ENCODE data around the gene MAPK6. TPM values are rescaled to one million over a fixed set of nuclear protein-coding genes. Genes with fewer than 3 reads are reported as not detected.

Gene MAPK6
- total and polyA plus RNA-seq, 10 of the 15 experiments (the other 5 are each of a cell fraction or from before 2014, with no cell fraction given) = 20.6 to 100 (median 52.6) TPM

DNA sequence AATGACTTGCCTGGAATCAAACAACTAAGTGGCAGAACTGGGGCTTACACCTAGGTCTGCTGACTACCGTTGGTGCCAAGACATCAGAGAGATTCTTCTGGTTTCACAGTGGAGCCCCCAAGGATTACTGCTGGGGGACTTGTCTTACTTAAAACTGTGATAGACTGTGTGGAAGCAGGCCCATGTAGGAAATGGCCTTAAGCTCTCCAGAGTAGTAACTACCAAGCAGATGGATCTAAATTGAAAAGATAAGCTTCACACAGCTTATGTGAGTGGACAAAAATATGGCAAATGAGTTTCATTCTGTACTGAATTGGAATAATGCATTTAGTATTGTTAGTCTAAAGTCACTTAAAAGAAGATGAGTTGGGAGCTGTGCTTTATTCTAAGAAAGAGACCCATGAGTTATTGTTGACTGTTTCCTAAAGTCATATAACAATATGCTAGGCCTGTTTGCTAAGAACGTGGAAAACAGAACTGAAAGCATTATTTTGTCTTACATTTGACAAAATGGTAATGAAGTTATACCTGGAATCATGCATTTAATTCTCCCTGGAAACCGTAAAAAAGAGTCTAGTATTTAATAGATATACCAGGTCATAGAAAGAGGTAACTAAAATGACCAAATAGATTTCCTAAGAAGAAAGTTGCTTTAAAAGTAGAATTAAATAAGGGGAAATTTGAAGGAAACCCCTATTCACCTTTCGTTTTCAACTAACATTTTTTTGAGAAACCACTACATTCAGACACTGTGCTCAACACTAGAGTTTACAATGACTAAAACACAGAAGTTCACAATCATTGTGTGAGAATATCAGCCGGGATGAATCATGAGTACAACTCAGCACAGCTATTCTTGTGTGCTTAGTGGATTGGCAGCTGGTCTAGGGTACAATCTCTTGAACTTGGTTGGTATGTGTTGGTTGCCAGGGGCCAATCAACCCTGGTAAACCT lies 13.0 kb upstream of the MAPK6 start (continued):
- TF ChIP-seq, protein P1, sequence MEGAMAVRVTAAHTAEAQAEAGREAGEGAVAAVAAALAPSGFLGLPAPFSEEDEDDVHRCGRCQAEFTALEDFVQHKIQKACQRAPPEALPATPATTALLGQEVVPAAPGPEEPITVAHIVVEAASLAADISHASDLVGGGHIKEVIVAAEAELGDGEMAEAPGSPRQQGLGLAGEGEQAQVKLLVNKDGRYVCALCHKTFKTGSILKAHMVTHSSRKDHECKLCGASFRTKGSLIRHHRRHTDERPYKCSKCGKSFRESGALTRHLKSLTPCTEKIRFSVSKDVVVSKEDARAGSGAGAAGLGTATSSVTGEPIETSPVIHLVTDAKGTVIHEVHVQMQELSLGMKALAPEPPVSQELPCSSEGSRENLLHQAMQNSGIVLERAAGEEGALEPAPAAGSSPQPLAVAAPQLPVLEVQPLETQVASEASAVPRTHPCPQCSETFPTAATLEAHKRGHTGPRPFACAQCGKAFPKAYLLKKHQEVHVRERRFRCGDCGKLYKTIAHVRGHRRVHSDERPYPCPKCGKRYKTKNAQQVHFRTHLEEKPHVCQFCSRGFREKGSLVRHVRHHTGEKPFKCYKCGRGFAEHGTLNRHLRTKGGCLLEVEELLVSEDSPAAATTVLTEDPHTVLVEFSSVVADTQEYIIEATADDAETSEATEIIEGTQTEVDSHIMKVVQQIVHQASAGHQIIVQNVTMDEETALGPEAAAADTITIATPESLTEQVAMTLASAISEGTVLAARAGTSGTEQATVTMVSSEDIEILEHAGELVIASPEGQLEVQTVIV (IDR thresholded peaks at IDR 0.05; ENCODE audit: borderline replicate concordance, partially characterized antibody) = no peak
- TF ChIP-seq, protein P2, sequence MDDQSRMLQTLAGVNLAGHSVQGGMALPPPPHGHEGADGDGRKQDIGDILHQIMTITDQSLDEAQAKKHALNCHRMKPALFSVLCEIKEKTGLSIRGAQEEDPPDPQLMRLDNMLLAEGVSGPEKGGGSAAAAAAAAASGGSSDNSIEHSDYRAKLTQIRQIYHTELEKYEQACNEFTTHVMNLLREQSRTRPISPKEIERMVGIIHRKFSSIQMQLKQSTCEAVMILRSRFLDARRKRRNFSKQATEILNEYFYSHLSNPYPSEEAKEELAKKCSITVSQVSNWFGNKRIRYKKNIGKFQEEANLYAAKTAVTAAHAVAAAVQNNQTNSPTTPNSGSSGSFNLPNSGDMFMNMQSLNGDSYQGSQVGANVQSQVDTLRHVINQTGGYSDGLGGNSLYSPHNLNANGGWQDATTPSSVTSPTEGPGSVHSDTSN (IDR thresholded peaks at IDR 0.05; ENCODE audit: insufficient replicate concordance, low read depth, low read length) = peak; percentile 38
- TF ChIP-seq FOXM1 (IDR thresholded peaks at IDR 0.05; ENCODE audit: low read depth, low read length) (peak; percentile 89), EGR1 (IDR thresholded peaks at IDR 0.05; ENCODE audit: borderline replicate concordance in 1 of 2, low read depth in 2 of 2, low read length in 2 of 2) (no peak), PML (IDR thresholded peaks at IDR 0.05; ENCODE audit: low read length) (no peak; the same call in 1 of the 2 replicates), ZBED1 (IDR thresholded peaks at IDR 0.05; ENCODE audit: borderline replicate concordance) (peak; percentile 88; the same call in 1 of the 2 replicates), EZH2 (IDR thresholded peaks at IDR 0.05; ENCODE audit: borderline replicate concordance, control insufficient read depth, low read depth, low read length) (no peak), MTA3 (IDR thresholded peaks at IDR 0.05; ENCODE audit: borderline replicate concordance, low read length) (peak; percentile 78), ZNF274 (IDR thresholded peaks at IDR 0.05; ENCODE audit: insufficient read depth, insufficient read length) (no peak), RUNX3 (IDR thresholded peaks at IDR 0.05; ENCODE audit: low read length) (peak; percentile 90), SREBF2 (IDR thresholded peaks at IDR 0.05; ENCODE audit: low read length) (no peak), SREBF1 (IDR thresholded peaks at IDR 0.05; ENCODE audit: low read length) (0 out of 2 replicates have a peak, but pooled peaks have one; percentile 22), MYB (IDR thresholded peaks at IDR 0.05; ENCODE audit: borderline replicate concordance, low read depth, low read length) (no peak), NRF1 (conservative IDR thresholded peaks at IDR 0.05; ENCODE audit: low read depth, low read length) (no peak), POLR2AphosphoS5 (IDR thresholded peaks at IDR 0.05; ENCODE audit: low read length) (no peak), IKZF2 (IDR thresholded peaks at IDR 0.05) (peak; percentile 52 to 70; a peak in 3 of 4 replicates), NFIC (IDR thresholded peaks at IDR 0.05; ENCODE audit: low read depth, low read length) (peak; percentile 92), SMAD1 (IDR thresholded peaks at IDR 0.05; ENCODE audit: low read depth, partially characterized antibody) (no peak), TCF3 (IDR thresholded peaks at IDR 0.05; ENCODE audit: borderline replicate concordance, insufficient read depth, low read depth, low read length) (peak; percentile 81)
- TF ChIP-seq, protein P3, sequence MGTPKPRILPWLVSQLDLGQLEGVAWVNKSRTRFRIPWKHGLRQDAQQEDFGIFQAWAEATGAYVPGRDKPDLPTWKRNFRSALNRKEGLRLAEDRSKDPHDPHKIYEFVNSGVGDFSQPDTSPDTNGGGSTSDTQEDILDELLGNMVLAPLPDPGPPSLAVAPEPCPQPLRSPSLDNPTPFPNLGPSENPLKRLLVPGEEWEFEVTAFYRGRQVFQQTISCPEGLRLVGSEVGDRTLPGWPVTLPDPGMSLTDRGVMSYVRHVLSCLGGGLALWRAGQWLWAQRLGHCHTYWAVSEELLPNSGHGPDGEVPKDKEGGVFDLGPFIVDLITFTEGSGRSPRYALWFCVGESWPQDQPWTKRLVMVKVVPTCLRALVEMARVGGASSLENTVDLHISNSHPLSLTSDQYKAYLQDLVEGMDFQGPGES (IDR thresholded peaks at IDR 0.05) = no peak
- TF ChIP-seq, protein P4, sequence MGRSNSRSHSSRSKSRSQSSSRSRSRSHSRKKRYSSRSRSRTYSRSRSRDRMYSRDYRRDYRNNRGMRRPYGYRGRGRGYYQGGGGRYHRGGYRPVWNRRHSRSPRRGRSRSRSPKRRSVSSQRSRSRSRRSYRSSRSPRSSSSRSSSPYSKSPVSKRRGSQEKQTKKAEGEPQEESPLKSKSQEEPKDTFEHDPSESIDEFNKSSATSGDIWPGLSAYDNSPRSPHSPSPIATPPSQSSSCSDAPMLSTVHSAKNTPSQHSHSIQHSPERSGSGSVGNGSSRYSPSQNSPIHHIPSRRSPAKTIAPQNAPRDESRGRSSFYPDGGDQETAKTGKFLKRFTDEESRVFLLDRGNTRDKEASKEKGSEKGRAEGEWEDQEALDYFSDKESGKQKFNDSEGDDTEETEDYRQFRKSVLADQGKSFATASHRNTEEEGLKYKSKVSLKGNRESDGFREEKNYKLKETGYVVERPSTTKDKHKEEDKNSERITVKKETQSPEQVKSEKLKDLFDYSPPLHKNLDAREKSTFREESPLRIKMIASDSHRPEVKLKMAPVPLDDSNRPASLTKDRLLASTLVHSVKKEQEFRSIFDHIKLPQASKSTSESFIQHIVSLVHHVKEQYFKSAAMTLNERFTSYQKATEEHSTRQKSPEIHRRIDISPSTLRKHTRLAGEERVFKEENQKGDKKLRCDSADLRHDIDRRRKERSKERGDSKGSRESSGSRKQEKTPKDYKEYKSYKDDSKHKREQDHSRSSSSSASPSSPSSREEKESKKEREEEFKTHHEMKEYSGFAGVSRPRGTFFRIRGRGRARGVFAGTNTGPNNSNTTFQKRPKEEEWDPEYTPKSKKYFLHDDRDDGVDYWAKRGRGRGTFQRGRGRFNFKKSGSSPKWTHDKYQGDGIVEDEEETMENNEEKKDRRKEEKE (IDR thresholded peaks at IDR 0.05) = no peak

All from GM12878 (cell line).